K562 (cell line): ENCODE data around the gene UNC13A. TPM values are rescaled to one million over a fixed set of nuclear protein-coding genes. Genes with fewer than 3 reads are reported as not detected.
A peak's percentile ranks its signal among the peaks of the same experiment; 100 is the strongest.

Source experiments
- BRF2 ChIP-seq: IDR thresholded peaks from 3 replicates; pipeline ENCODE4 v1.6.1; 2011; ENCODE audit warnings: borderline replicate concordance, mild to moderate bottlenecking; ENCODE audit not compliant: insufficient read length, insufficient read depth
- CTBP1 ChIP-seq: fragments of 450-650 bp; IDR thresholded peaks from 2 replicates; pipeline ENCODE4 v1.6.1; 2016; ENCODE audit warnings: borderline replicate concordance
- E2F5 ChIP-seq: sonication (generic); formaldehyde crosslinking; IDR thresholded peaks from 2 replicates; pipeline ENCODE4 v1.8.0; 2022; ENCODE audit warnings: mild to moderate bottlenecking, missing genetic modification reagents
- E4F1 ChIP-seq: fragments of 250-450 bp; sonication (Bioruptor Pico); IDR thresholded peaks from 2 replicates; pipeline ENCODE4 v1.5.0; 2021; ENCODE audit warnings: mild to moderate bottlenecking, borderline replicate concordance
- GTF3C2 ChIP-seq: IDR thresholded peaks from 3 replicates; pipeline ENCODE4 v1.6.1; 2011; ENCODE audit warnings: borderline replicate concordance, mild to moderate bottlenecking, moderate library complexity; ENCODE audit not compliant: insufficient read length; ENCODE audit errors: extremely low read depth
- HNRNPLL ChIP-seq: fragments of 200-400 bp; formaldehyde crosslinking; IDR thresholded peaks from 2 replicates; pipeline ENCODE4 v1.6.1; 2017; ENCODE audit warnings: low read length, low read depth, mild to moderate bottlenecking; ENCODE audit not compliant: poor library complexity, severe bottlenecking
- KDM1A ChIP-seq, 2 experiments: fragments of 450-650 bp; IDR thresholded peaks; 2 replicates each; pipeline ENCODE4 v1.6.1; 2016; ENCODE audit warnings: mild to moderate bottlenecking in 2 of 2
- LEF1 ChIP-seq: fragments of 450-650 bp; IDR thresholded peaks from 2 replicates; pipeline ENCODE4 v1.6.1; 2016; ENCODE audit warnings: mild to moderate bottlenecking
- NBN ChIP-seq: fragments of 450-650 bp; IDR thresholded peaks from 2 replicates; pipeline ENCODE4 v1.6.1; 2016; ENCODE audit warnings: low read depth, mild to moderate bottlenecking
- RBM39 ChIP-seq: fragments of 200-400 bp; formaldehyde crosslinking; optimal IDR thresholded peaks from 2 replicates; pipeline ENCODE3; 2018; ENCODE audit warnings: low read depth, low read length
- ZBTB49 ChIP-seq: sonication (generic); formaldehyde crosslinking; IDR thresholded peaks from 2 replicates; pipeline ENCODE4 v1.8.0; 2022; ENCODE audit warnings: missing genetic modification reagents, mild to moderate bottlenecking, borderline replicate concordance
- ZSCAN29 ChIP-seq: fragments of 450-650 bp; IDR thresholded peaks from 2 replicates; pipeline ENCODE4 v1.6.1; 2017
- polyA plus RNA-seq, 8 experiments: library from polyadenylated mRNA; depleted of rRNA in 4 of 8; stranded (reverse) in 5 of 8; unstranded in 3 of 8; fragments of >200 nt; fragmentation: Nextera tagmentation in 2 of 8; fragmentation: Illumina TruSeq in 1 of 8; extraction: Ambion mirVana in 2 of 8; extraction: Trizol in 1 of 8; gene quantifications; 2 replicates each; pipeline versions ENCODE4 v1.2.1 to v1.2.3, GENCODE V29; 2011 to 2014; ENCODE audit warnings: inconsistent platforms in 1 of 8, missing spikeins in 1 of 8
- total RNA-seq, 7 experiments: library from RNA; depleted of rRNA in 6 of 7; stranded (reverse); fragments of >200 nt in 6 of 7; fragmentation: Illumina TruSeq in 2 of 7; extraction: Trizol in 2 of 7; gene quantifications; 2 replicates each; pipeline versions ENCODE4 v1.2.1 to v1.2.3, GENCODE V29; 2011 to 2021; ENCODE audit warnings: low replicate concordance in 1 of 7

Gene UNC13A
- total and polyA plus RNA-seq, 9 of the 15 experiments (the other 6 are each of a cell fraction or from before 2014, with no cell fraction given): 0.03 to 1.0 (median 0.25) TPM

GRCh38 chr19:17554968-17555479 lies 133.1 kb downstream of the UNC13A start (continued):
- TF ChIP-seq GTF3C2: no peak
- no peak for TF ChIP-seq E2F5 (CRISPR knock-in tag)
- no peak; the same call in 1 of the 2 replicates for TF ChIP-seq CTBP1
- TF ChIP-seq BRF2: no peak
- no peak for TF ChIP-seq ZBTB49
- TF ChIP-seq RBM39: peak; percentile 50
- peak; percentile 74 to 86 for TF ChIP-seq KDM1A (IDR thresholded peaks at IDR 0.05)
- 0 out of 2 replicates have a peak, but pooled peaks have one; percentile 14 for TF ChIP-seq LEF1
- no peak for TF ChIP-seq E4F1
- peak; percentile 71 for TF ChIP-seq HNRNPLL
- TF ChIP-seq ZSCAN29: no peak
- TF ChIP-seq NBN: peak; percentile 64
